ENCODE data around the gene HOMER3.

The HOMER3 gene

DNA sequence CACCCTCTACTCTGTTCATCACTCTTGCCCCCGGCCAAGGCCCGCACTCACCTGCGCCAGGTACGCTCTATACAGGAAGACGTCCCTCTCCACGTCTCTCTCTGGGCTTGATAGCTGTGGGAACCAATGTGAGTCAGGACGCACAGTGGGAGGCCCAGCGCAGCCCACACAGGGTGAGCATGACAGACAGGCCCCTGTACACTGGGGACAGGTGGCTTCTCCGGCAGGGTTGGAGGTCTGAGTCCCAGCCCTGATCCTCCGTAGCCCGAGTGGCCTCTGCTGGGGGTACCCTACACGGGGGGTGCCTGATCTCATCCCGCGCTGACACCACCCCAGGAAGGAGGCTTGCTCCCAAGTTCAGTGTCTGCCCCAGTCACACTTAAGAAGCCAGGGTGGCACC, 28.1 kb downstream of the HOMER3 start:
- TF ChIP-seq, protein P1, sequence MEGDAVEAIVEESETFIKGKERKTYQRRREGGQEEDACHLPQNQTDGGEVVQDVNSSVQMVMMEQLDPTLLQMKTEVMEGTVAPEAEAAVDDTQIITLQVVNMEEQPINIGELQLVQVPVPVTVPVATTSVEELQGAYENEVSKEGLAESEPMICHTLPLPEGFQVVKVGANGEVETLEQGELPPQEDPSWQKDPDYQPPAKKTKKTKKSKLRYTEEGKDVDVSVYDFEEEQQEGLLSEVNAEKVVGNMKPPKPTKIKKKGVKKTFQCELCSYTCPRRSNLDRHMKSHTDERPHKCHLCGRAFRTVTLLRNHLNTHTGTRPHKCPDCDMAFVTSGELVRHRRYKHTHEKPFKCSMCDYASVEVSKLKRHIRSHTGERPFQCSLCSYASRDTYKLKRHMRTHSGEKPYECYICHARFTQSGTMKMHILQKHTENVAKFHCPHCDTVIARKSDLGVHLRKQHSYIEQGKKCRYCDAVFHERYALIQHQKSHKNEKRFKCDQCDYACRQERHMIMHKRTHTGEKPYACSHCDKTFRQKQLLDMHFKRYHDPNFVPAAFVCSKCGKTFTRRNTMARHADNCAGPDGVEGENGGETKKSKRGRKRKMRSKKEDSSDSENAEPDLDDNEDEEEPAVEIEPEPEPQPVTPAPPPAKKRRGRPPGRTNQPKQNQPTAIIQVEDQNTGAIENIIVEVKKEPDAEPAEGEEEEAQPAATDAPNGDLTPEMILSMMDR (IDR thresholded peaks at IDR 0.05; ENCODE audit: unreplicated experiment in 3 of 3) = no peak
- H3K27ac Mint-ChIP-seq = no peak overlapping the region
- peaks cover 5% of the 10 kb centered on the region for H3K4me1 Mint-ChIP-seq
- H3K9me3 Mint-ChIP-seq = no peaks in the 10 kb centered on the region
- H3K27me3 Mint-ChIP-seq (ENCODE audit: low read depth) = no peaks in the 10 kb centered on the region
- H3K36me3 Mint-ChIP-seq (ENCODE audit: low read depth) = peaks cover 23% of the 10 kb centered on the region
- H3K4me3 Mint-ChIP-seq = no peak overlapping the region

- Mint-ChIP-seq H3K9me3 (no peaks in the 10 kb centered on the region), H3K27ac (no peak overlapping the region), H3K36me3 (ENCODE audit: low read depth) (peaks cover 19% of the 10 kb centered on the region), H3K4me1 (no peaks in the 10 kb centered on the region), H3K4me3 (no peak overlapping the region), H3K27me3 (ENCODE audit: low read depth) (no peaks in the 10 kb centered on the region)
- TF ChIP-seq, protein P1 (IDR thresholded peaks at IDR 0.05; ENCODE audit: unreplicated experiment in 3 of 3) = no peak
These were observed 30.1 kb downstream of the HOMER3 start for GRCh38 chr19:18910801-18911436.

GRCh38 chr19:18910010-18910409, 31.0 kb downstream of the HOMER3 start:
- no peaks in the 10 kb centered on the region for H3K4me1 Mint-ChIP-seq
- H3K9me3 Mint-ChIP-seq = no peaks in the 10 kb centered on the region
- H3K4me3 Mint-ChIP-seq = no peak overlapping the region
- TF ChIP-seq, protein P1 (IDR thresholded peaks at IDR 0.05; ENCODE audit: unreplicated experiment in 3 of 3) = no peak
- peaks cover 20% of the 10 kb centered on the region for H3K36me3 Mint-ChIP-seq (ENCODE audit: low read depth)
- no peaks in the 10 kb centered on the region for H3K27me3 Mint-ChIP-seq (ENCODE audit: low read depth)
- H3K27ac Mint-ChIP-seq = no peak overlapping the region

- H3K27me3 Mint-ChIP-seq (ENCODE audit: low read depth) = no peaks in the 10 kb centered on the region
- H3K27ac Mint-ChIP-seq = no peak overlapping the region
- no peaks in the 10 kb centered on the region for H3K9me3 Mint-ChIP-seq
- TF ChIP-seq, protein P1 (IDR thresholded peaks at IDR 0.05; ENCODE audit: unreplicated experiment in 3 of 3) = no peak
- H3K4me3 Mint-ChIP-seq = no peak overlapping the region
- no peaks in the 10 kb centered on the region for H3K4me1 Mint-ChIP-seq
- peaks cover 20% of the 10 kb centered on the region for H3K36me3 Mint-ChIP-seq (ENCODE audit: low read depth)
These were observed 31.9 kb downstream of the HOMER3 start for GRCh38 chr19:18908917-18909619.

DNA sequence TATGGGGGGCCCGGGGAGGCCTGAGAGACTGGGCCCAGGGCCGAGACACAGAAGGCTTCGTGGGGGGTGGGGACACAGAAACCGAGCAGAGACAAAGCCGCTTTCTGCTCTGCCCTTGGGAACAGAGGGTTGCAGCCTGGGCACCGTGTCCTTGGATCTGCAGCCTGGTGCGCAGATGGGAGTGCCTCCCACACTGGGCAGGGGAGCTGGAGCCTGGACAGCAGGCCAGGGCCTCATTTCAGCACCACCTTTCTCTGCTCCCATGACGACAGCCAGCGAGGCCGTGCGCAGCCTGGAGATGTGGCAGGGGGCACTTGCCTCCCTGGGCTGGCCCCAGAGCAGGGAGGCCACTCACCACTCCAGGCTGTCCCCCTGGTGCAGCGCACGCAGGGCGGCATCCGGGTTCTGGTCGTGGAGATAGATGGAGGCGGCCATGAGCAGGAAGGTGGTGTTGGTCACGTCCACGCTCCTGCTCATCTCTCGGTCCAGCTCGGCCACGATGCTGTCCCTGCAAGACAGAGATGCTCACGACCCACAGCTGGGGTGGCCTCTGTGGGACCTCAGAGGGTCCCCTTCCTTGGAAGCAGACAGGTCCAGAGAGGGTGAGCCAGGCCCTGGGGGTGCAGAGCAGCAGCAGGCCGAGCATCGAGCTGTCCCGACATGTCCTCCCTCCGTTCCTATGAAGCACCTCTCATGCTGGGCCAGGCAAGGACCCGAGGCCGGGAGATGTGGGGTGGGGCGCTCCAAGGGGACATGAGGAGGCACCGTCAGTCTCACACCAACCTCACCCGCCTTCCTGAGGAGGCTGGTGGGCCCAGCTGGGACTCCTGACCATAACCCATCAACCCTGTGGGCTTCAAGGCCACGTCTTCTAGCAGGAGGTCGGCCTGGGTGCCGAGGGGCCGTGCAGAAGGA, 34.2 kb downstream of the HOMER3 start:
- Mint-ChIP-seq H3K9me3 (no peaks in the 10 kb centered on the region), H3K4me3 (no peak overlapping the region), H3K27ac (no peak overlapping the region), H3K36me3 (ENCODE audit: low read depth) (peaks cover 9% of the 10 kb centered on the region), H3K27me3 (ENCODE audit: low read depth) (no peaks in the 10 kb centered on the region), H3K4me1 (no peaks in the 10 kb centered on the region)
- TF ChIP-seq, protein P1 (IDR thresholded peaks at IDR 0.05; ENCODE audit: unreplicated experiment in 3 of 3) = no peak
